ENCODE data around the gene TMEM109.

TMEM109 gene

GRCh38 chr11:60913793-60914632 lies at the start of gene TMEM109:
Gene TMEM109, plus strand, starts transcription at chr11:60914158. Its CDS starts 5,536 bp downstream, at chr11:60919694.
- peak; percentile 79 to 83 for DNase-seq (ENCODE audit: low read depth in 2 of 2)

- DNase-seq (ENCODE audit: low read depth in 2 of 2), result no peak
Observed at GRCh38 chr11:60864856-60865513, 49.0 kb upstream of the TMEM109 start.

- no peak for DNase-seq (ENCODE audit: low read depth in 2 of 2)
Observed at GRCh38 chr11:60866911-60867870, 46.8 kb upstream of the TMEM109 start, which contains the start of gene ZP1. Gene ZP1, plus strand, starts transcription at chr11:60867542. Its CDS starts 20 bp downstream, at chr11:60867562.

- no peak for DNase-seq (ENCODE audit: low read depth in 2 of 2)
Observed at GRCh38 chr11:60867871-60868681, 45.9 kb upstream of the TMEM109 start.

GRCh38 chr11:60868682-60869450 lies 45.1 kb upstream of the TMEM109 start:
- no peak for DNase-seq (ENCODE audit: low read depth in 2 of 2)

- DNase-seq (ENCODE audit: low read depth in 2 of 2), result no peak
Observed at GRCh38 chr11:60869451-60869825, 44.5 kb upstream of the TMEM109 start.

GRCh38 chr11:60870276-60870675 lies 43.7 kb upstream of the TMEM109 start:
- DNase-seq (ENCODE audit: low read depth in 2 of 2), result no peak

- no peak for DNase-seq (ENCODE audit: low read depth in 2 of 2)
Observed at GRCh38 chr11:60870733-60871377, 43.1 kb upstream of the TMEM109 start.

- no peak for DNase-seq (ENCODE audit: low read depth in 2 of 2)
Observed at GRCh38 chr11:60871378-60872061, 42.4 kb upstream of the TMEM109 start.

- DNase-seq (ENCODE audit: low read depth in 2 of 2), result no peak
Observed at GRCh38 chr11:60872124-60872960, 41.6 kb upstream of the TMEM109 start.

- no peak for DNase-seq (ENCODE audit: low read depth in 2 of 2)
Observed at GRCh38 chr11:60872961-60873524, 40.9 kb upstream of the TMEM109 start.

GRCh38 chr11:60873533-60873932 lies 40.4 kb upstream of the TMEM109 start:
- DNase-seq (ENCODE audit: low read depth in 2 of 2), result no peak

- DNase-seq (ENCODE audit: low read depth in 2 of 2), result no peak
Observed at GRCh38 chr11:60874421-60875365, 39.3 kb upstream of the TMEM109 start.

GRCh38 chr11:60875366-60876167 lies 38.4 kb upstream of the TMEM109 start:
- DNase-seq (ENCODE audit: low read depth in 2 of 2), result no peak

- DNase-seq (ENCODE audit: low read depth in 2 of 2), result no peak
Observed at GRCh38 chr11:60876168-60876485, 37.8 kb upstream of the TMEM109 start.

Measured in stimulated activated CD4-positive, alpha-beta T cell treated with anti-CD3 and anti-CD28 coated beads, Interleukin-12 subunit alpha, Interleukin-12 subunit beta, amount 100 ng/mL, for 24 hours (primary cell).